HG03095 (cell line): ENCODE data around the gene TTBK1.

Experiments used
- ATAC-seq: cut with Tn5 transposase; IDR thresholded peaks from one replicate; pipeline ENCODE4 v1.9.1; 2021; ENCODE audit warnings: moderate library complexity; ENCODE audit not compliant: unreplicated experiment

The TTBK1 gene

DNA sequence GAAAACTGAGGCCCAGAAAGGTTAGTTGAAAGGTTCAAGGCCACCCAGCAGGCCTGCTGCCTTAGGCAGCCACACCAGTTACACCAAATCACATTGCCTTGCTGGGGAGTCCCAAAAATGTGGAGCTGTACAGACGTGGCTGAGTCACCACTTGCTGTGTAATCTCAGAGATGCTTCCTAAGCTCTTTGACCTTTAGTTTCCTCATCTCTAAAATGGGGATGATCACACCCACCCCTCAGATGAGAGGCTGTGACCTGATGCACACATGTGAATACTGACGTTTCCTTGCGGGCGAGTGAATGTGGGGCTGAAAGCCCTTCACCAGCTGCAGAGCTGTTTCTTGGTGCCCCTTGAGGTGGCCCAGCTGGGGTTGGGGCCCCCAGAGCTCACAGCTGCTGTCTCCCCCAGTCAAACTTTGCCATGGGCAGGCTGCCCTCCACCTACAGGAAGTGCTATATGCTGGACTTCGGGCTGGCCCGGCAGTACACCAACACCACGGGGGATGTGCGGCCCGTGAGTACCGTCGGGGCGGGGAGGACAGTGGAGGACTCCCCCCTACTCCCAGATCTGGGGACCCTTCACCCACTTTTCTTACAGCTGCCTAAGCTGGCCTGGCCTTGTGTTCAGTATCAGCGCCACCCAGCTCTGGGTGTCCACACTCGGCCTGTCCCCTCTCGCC is 11.0 kb downstream of the TTBK1 start:
- no peak for ATAC-seq

- no peak for ATAC-seq
These were observed 11.6 kb downstream of the TTBK1 start for GRCh38 chr6:43254846-43255245.

DNA sequence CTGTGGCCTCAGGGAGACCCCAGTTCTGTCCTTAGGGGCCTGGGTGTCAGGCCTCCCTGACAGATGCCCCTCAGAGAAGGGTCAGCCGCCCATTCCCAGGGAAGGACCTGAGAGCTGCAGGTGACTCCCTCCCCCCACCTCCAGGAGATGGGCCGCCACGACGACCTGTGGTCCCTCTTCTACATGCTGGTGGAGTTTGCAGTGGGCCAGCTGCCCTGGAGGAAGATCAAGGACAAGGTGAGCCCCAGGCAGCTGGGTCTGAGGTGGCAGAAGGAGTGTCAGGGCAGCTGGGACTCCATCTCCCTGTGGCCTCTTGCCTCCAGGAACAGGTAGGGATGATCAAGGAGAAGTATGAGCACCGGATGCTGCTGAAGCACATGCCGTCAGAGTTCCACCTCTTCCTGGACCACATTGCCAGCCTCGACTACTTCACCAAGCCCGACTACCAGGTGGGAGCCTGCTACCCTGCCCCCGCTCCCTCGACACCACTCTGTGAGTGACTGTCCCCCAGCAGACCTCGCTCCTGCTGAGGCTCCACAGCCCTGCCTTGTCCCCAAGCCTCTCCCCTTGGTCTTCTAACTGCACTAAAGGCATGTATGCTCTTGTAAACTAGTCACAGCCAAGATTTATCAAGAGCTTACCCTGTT is 12.2 kb downstream of the TTBK1 start:
- no peak for ATAC-seq

- ATAC-seq = no peak
These were observed 13.5 kb downstream of the TTBK1 start for GRCh38 chr6:43256670-43257366.

- no peak for ATAC-seq
These were observed 14.3 kb downstream of the TTBK1 start for GRCh38 chr6:43257367-43258145.

DNA sequence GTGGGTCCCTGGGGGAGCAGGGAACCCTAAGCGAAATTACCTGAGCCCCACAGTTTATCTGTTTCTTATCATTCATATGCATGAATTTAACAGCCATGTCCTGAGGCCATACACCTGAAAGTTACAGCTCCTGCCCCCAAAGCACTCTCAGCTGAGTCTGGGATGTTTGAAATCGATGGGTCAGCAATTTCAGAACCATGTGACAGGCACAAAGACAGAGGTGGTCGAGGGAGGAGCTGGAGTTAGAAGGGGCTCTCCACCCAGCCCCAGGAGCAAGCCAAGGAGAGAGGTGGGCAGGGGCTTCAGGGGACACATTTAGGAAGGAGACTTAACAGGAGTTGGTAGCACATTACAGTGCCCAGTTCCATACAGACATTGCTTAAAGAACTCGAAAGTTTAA is 14.9 kb downstream of the TTBK1 start:
- ATAC-seq = no peak

DNA sequence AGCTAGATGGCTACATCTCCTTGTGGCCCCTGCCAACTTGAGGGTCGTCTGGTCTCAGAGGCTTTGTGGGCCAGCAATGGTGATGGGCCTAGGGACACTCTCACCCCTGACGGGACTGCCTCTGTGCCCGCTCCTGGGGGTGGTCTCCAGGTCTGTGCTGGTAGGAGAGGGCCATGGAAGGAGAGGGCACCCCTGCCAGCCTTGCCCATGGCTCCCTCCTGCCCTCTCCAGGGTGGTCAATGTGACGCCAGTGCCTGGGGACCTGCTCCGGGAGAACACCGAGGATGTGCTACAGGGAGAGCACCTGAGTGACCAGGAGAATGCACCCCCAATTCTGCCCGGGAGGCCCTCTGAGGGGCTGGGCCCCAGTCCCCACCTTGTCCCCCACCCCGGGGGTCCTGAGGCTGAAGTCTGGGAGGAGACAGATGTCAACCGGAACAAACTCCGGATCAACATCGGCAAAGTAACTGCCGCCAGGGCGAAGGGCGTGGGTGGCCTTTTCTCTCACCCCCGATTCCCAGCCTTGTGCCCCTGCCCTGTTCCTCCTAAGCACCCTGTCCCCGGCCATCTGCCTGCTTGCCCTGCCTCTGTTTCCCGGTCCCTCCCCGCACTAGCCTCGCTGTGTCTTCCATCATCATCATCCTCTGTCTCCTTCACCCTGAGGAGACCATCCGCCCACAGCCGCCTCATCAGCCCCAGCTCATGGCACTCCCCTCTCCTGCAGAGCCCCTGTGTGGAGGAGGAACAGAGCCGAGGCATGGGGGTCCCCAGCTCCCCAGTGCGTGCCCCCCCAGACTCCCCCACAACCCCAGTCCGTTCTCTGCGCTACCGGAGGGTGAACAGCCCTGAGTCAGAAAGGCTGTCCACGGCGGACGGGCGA is 15.8 kb downstream of the TTBK1 start:
- no peak for ATAC-seq

DNA sequence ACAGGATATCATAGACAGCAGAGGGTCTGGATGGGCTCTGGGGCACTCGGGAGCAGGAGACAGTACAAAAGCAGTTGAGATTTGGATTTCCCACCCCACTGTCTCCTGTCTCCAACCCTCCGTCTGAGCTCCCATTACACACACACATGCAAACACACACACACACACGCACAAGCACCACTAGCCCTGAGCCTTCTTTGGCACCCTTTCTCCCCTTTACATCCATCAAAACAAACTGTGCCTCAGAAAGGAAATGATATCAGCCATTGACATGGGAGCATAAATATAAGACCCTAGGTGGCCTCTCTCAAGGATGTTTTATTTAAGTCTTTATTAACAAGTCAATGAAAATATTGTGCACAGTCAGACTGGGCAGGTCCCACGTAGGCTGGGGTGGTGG is 17.5 kb downstream of the TTBK1 start:
- no peak for ATAC-seq

- ATAC-seq = no peak
These were observed 17.9 kb downstream of the TTBK1 start for GRCh38 chr6:43261198-43261597.

DNA sequence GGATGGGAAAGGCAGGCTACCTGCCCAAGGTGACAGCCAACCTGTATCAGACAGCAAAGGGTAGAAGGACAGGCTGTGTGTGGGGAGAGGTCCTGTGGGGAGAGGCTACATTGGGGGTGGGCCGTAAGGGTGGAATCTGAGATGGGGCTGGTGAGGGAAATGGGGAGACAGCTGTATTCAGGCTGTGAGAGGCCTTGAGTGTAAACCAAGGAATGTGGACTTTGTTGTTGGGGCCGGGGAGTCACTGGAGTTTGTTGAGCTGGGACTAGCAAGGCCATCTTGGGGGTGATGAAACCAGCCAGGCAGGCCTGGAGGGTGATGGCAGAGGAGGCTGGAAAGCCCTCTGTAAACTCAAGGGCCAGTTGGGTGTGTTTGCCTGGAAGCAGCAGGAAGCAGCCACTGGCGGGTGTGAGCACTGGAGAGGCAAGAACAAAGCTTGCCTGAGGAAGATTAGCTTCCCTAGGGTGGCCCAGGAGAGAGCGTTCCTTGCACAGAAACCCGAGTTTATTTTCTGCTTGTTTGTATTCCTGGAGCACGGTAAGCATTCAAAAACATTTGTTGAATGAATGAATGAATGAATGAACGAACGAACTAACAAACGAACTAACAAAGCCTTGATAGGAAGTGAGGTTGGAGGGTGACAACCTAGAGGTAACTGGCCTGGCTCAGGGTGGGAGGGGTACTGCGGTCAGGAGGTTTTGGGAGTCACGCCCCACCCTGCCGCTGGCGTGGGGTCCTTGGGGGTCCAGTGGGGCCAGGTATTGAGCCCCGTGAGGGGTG is 18.9 kb downstream of the TTBK1 start:
- ATAC-seq = no peak

- no peak for ATAC-seq
These were observed 19.6 kb downstream of the TTBK1 start for GRCh38 chr6:43262780-43263313.

- peak; percentile 64 for ATAC-seq
These were observed 20.3 kb downstream of the TTBK1 start for GRCh38 chr6:43263314-43264178.

- ATAC-seq = no peak
These were observed 21.4 kb downstream of the TTBK1 start for GRCh38 chr6:43264599-43265145.

DNA sequence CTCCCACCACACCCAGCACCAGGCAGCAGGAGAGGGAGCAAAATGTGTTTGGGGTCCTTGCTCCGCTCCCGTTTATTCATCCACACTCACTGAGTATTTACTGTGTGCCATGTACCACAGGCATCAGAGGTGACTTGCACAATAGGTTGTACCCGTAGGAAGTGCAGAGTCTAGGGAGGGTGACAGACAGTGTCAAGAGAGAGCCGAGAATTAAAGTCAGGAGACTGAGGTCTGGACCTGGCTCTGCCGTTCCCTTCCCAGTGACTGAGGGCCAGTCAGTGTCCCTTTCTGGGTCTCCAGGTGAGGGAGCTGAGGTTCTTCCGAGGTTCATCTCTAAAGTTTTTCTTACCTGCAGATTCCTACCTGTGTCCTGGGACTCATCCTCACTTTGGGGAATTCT is 22.3 kb downstream of the TTBK1 start:
- no peak for ATAC-seq

- ATAC-seq = no peak
These were observed 24.5 kb downstream of the TTBK1 start for GRCh38 chr6:43267619-43268354.

- no peak for ATAC-seq
These were observed 25.0 kb downstream of the TTBK1 start for GRCh38 chr6:43268355-43268700.

- ATAC-seq = no peak
These were observed 25.5 kb downstream of the TTBK1 start for GRCh38 chr6:43268782-43269272.
